GM21717 (cell line): ENCODE data around the gene IL20.
A peak's percentile ranks its signal among the peaks of the same experiment; 100 is the strongest.

Experiments used
- ATAC-seq: cut with Tn5 transposase; IDR thresholded peaks from one replicate; pipeline ENCODE4 v1.9.1; 2021; ENCODE audit warnings: mild to moderate bottlenecking, moderate library complexity; ENCODE audit not compliant: unreplicated experiment

IL20 gene

GRCh38 chr1:206899717-206900116 lies 34.3 kb downstream of the IL20 start:
- no peak for ATAC-seq

- no peak for ATAC-seq
These were observed 34.7 kb downstream of the IL20 start for GRCh38 chr1:206900149-206900548.

GRCh38 chr1:206901944-206902343 lies 36.5 kb downstream of the IL20 start:
- no peak for ATAC-seq

GRCh38 chr1:206902702-206903101 lies 37.3 kb downstream of the IL20 start:
- ATAC-seq: no peak

GRCh38 chr1:206903687-206904086 lies 38.3 kb downstream of the IL20 start:
- no peak for ATAC-seq

- ATAC-seq: no peak
These were observed 39.2 kb downstream of the IL20 start for GRCh38 chr1:206904423-206905142.

GRCh38 chr1:206905295-206906164 lies 40.1 kb downstream of the IL20 start:
- no peak for ATAC-seq

- no peak for ATAC-seq
These were observed 42.0 kb downstream of the IL20 start for GRCh38 chr1:206907304-206907991.

- no peak for ATAC-seq
These were observed 42.6 kb downstream of the IL20 start for GRCh38 chr1:206908038-206908437.

GRCh38 chr1:206909161-206909882 lies 43.9 kb downstream of the IL20 start:
- ATAC-seq: no peak

GRCh38 chr1:206909883-206910318 lies 44.5 kb downstream of the IL20 start:
- no peak for ATAC-seq

- ATAC-seq: no peak
These were observed 45.7 kb downstream of the IL20 start for GRCh38 chr1:206911064-206911663.

- ATAC-seq: peak; percentile 43
These were observed 47.1 kb downstream of the IL20 start for GRCh38 chr1:206912445-206913095.

- ATAC-seq: no peak
These were observed 48.5 kb downstream of the IL20 start for GRCh38 chr1:206913766-206914537.

- ATAC-seq: no peak
These were observed 49.8 kb downstream of the IL20 start for GRCh38 chr1:206915030-206915735.

GRCh38 chr1:206916000-206916709 lies 50.7 kb downstream of the IL20 start:
- ATAC-seq: no peak

- no peak for ATAC-seq
These were observed 52.7 kb downstream of the IL20 start for GRCh38 chr1:206918076-206918475.
